MM.1S (cell line): Measurements from ENCODE around the gene DAB1.

ENCODE experiments used
- CTCF ChIP-seq: fragments of 300-600 bp; sonication (generic); IDR thresholded peaks from 2 replicates; pipeline ENCODE4 v1.5.1; 2016; ENCODE audit warnings: antibody characterized with exemption, low read length, mixed read lengths
- EZH2phosphoT487 ChIP-seq: fragments of 300-600 bp; sonication (generic); IDR thresholded peaks from 2 replicates; pipeline ENCODE4 v1.6.1; 2018; ENCODE audit warnings: antibody characterized with exemption, low read length

- TF ChIP-seq CTCF (no peak), EZH2phosphoT487 (no peak)
Measured at GRCh38 chr1:57404884-57405283, 19.0 kb downstream of the DAB1 start.
